Measurements from ENCODE around the gene RPS27A.
"Not testable (repeated sequence)": the region's sequence is repeated elsewhere in the genome, so short reads cannot be mapped to it uniquely, and the experiment has no call there.

The RPS27A gene

GRCh38 chr2:55232084-55232862, at the start of gene RPS27A, which contains the start of gene CLHC1:
Gene RPS27A (plus strand): TSS chr2:55232688. CDS start chr2:55232825, 137 bp downstream.
Gene CLHC1 (minus strand): TSS chr2:55232293. CDS start chr2:55222411, 9,882 bp downstream.
- peak; percentile 77 to 96 (median 89) for DNase-seq (ENCODE audit: low read depth in 4 of 4, low spot score in 1 of 4)

- DNase-seq (ENCODE audit: low read depth in 4 of 4, low spot score in 1 of 4): not testable (repeated sequence)
These were observed 45.7 kb upstream of the RPS27A start for GRCh38 chr2:55186837-55187236.

GRCh38 chr2:55191888-55192287, 40.6 kb upstream of the RPS27A start:
- DNase-seq (ENCODE audit: low read depth in 4 of 4, low spot score in 1 of 4): not testable (repeated sequence)

GRCh38 chr2:55196526-55196925, 36.0 kb upstream of the RPS27A start:
- DNase-seq (ENCODE audit: low read depth in 4 of 4, low spot score in 1 of 4): no peak

GRCh38 chr2:55200416-55200815, 32.1 kb upstream of the RPS27A start:
- no peak for DNase-seq (ENCODE audit: low read depth in 4 of 4, low spot score in 1 of 4)

- DNase-seq (ENCODE audit: low read depth in 4 of 4, low spot score in 1 of 4): no peak
These were observed 28.0 kb upstream of the RPS27A start for GRCh38 chr2:55204536-55204935.

GRCh38 chr2:55204950-55205349, 27.5 kb upstream of the RPS27A start:
- no peak for DNase-seq (ENCODE audit: low read depth in 4 of 4, low spot score in 1 of 4)

GRCh38 chr2:55213822-55214221, 18.7 kb upstream of the RPS27A start:
- no peak for DNase-seq (ENCODE audit: low read depth in 4 of 4, low spot score in 1 of 4)

GRCh38 chr2:55223958-55224760, 8.3 kb upstream of the RPS27A start:
- no peak for DNase-seq (ENCODE audit: low read depth in 4 of 4, low spot score in 1 of 4)

- DNase-seq (ENCODE audit: low read depth in 4 of 4, low spot score in 1 of 4): no peak
These were observed 7.7 kb upstream of the RPS27A start for GRCh38 chr2:55224761-55225261.

GRCh38 chr2:55225481-55226020, 6.9 kb upstream of the RPS27A start:
- DNase-seq (ENCODE audit: low read depth in 4 of 4, low spot score in 1 of 4): no peak

- not testable (repeated sequence) for DNase-seq (ENCODE audit: low read depth in 4 of 4, low spot score in 1 of 4)
These were observed 4.9 kb upstream of the RPS27A start for GRCh38 chr2:55227437-55228225.

- no peak for DNase-seq (ENCODE audit: low read depth in 4 of 4, low spot score in 1 of 4)
These were observed 4.3 kb upstream of the RPS27A start for GRCh38 chr2:55228226-55228563.

- no peak for DNase-seq (ENCODE audit: low read depth in 4 of 4, low spot score in 1 of 4)
These were observed 3.3 kb upstream of the RPS27A start for GRCh38 chr2:55229221-55229620.

GRCh38 chr2:55230551-55230950, 1.9 kb upstream of the RPS27A start:
- no peak for DNase-seq (ENCODE audit: low read depth in 4 of 4, low spot score in 1 of 4)

GRCh38 chr2:55231546-55232083, 873 bp upstream of the RPS27A start:
- DNase-seq (ENCODE audit: low read depth in 4 of 4, low spot score in 1 of 4): no peak

- peak in 1 of 4 experiments; percentile 32 for DNase-seq (ENCODE audit: low read depth in 4 of 4, low spot score in 1 of 4)
These were observed 572 bp downstream of the RPS27A start for GRCh38 chr2:55232863-55233657.

GRCh38 chr2:55233658-55233940, 1.1 kb downstream of the RPS27A start:
- DNase-seq (ENCODE audit: low read depth in 4 of 4, low spot score in 1 of 4): no peak

GRCh38 chr2:55235724-55236538, 3.4 kb downstream of the RPS27A start:
- no peak for DNase-seq (ENCODE audit: low read depth in 4 of 4, low spot score in 1 of 4)

Measured in stimulated activated CD4-positive, alpha-beta T cell treated with anti-CD3 and anti-CD28 coated beads, Interleukin-1b, Interleukin-23, amount 100 ng/mL, for 24 hours (primary cell).